OCI-LY3 (cell line): Measurements from ENCODE around the gene SOX1.

Source experiments
- H2AFZ ChIP-seq: fragments of 200-600, 300-600 bp; shearing (Covaris generic); 2 replicates; pipeline ENCODE4 v1.6.0; 2014; ENCODE audit warnings: antibody characterized with exemption, low read depth, low read length
- H3K27ac ChIP-seq: fragments of 200-600, 300-600 bp; sonication (generic); 2 replicates; pipeline ENCODE4 v1.5.1; 2014; ENCODE audit warnings: mild to moderate bottlenecking, low read length, moderate library complexity, mixed read lengths
- H3K27me3 ChIP-seq: fragments of 200-600, 300-600 bp; sonication (generic); 2 replicates; pipeline ENCODE4 v1.6.1; 2014; ENCODE audit warnings: low read depth, low read length, mixed read lengths
- H3K36me3 ChIP-seq: fragments of 200-600, 300-600 bp; sonication (generic); replicated peaks from 2 replicates; pipeline ENCODE3; 2014; ENCODE audit warnings: low read depth, low read length, mixed read lengths
- H3K4me1 ChIP-seq: fragments of 300-600, 200-600 bp; sonication (generic); 2 replicates; pipeline ENCODE4 v1.6.1; 2014; ENCODE audit warnings: low read length, mixed read lengths
- H3K4me2 ChIP-seq: fragments of 200-600, 300-600 bp; sonication (generic); 2 replicates; pipeline ENCODE4 v1.6.1; 2014; ENCODE audit warnings: low read length, mixed read lengths
- H3K4me3 ChIP-seq: fragments of 300-600, 200-600 bp; sonication (generic); 2 replicates; pipeline ENCODE4 v1.5.1; 2014; ENCODE audit warnings: antibody characterized with exemption, mild to moderate bottlenecking, low read length, moderate library complexity
- H3K79me2 ChIP-seq: fragments of 300-600, 200-600 bp; shearing (Covaris generic); 2 replicates; pipeline ENCODE4 v1.6.1; 2014; ENCODE audit warnings: mild to moderate bottlenecking, low read length, mixed read lengths
- H3K9ac ChIP-seq: fragments of 300-600, 200-600 bp; shearing (Covaris generic); 2 replicates; pipeline ENCODE4 v1.6.0; 2014; ENCODE audit warnings: mild to moderate bottlenecking, low read length, moderate library complexity
- H3K9me3 ChIP-seq: fragments of 200-600, 300-600 bp; shearing (Covaris generic); 2 replicates; pipeline ENCODE4 v1.6.1; 2014; ENCODE audit warnings: low read length, mixed read lengths; ENCODE audit not compliant: insufficient read depth
- H4K20me1 ChIP-seq: fragments of 200-600, 300-600 bp; sonication (generic); 2 replicates; pipeline ENCODE4 v1.6.1; 2016; ENCODE audit warnings: low read length, mixed read lengths; ENCODE audit not compliant: insufficient read depth
- EZH2phosphoT487 ChIP-seq: fragments of 200-600 bp; shearing (Covaris generic); IDR thresholded peaks from 2 replicates; pipeline ENCODE4 v1.6.1; 2018; ENCODE audit warnings: antibody characterized with exemption, mixed run types, low read depth
- TF ChIP-seq, protein P1 (sequence below): fragments of 200-600, 300-600 bp; sonication (generic); IDR thresholded peaks from 2 replicates; pipeline ENCODE4 v1.5.1; 2014; ENCODE audit warnings: antibody characterized with exemption, low read length, low read depth

Gene SOX1

DNA sequence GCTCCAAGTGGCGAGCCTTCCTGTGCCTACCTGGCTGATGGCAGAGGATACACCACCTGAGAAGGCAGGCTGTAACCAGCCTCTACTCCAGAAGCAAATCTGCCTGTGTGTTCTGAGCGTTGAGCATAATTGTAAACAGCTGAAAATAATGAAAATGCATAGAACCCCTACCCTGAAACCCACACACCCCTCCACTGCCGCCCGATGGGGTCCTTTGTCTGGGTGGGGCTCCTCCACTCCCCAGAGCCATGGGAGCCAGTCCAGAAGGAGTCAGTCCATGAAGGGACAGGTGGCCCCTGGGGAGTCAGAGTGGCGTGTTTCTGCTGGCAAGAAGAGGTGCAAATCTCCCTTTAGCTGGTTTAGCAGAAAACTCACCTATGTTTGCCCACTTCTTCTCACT, 8.0 kb upstream of the SOX1 start:
- H3K27ac ChIP-seq = no peak overlapping the region
- H3K9ac ChIP-seq = no peak overlapping the region
- TF ChIP-seq EZH2phosphoT487 = no peak
- TF ChIP-seq, protein P1, sequence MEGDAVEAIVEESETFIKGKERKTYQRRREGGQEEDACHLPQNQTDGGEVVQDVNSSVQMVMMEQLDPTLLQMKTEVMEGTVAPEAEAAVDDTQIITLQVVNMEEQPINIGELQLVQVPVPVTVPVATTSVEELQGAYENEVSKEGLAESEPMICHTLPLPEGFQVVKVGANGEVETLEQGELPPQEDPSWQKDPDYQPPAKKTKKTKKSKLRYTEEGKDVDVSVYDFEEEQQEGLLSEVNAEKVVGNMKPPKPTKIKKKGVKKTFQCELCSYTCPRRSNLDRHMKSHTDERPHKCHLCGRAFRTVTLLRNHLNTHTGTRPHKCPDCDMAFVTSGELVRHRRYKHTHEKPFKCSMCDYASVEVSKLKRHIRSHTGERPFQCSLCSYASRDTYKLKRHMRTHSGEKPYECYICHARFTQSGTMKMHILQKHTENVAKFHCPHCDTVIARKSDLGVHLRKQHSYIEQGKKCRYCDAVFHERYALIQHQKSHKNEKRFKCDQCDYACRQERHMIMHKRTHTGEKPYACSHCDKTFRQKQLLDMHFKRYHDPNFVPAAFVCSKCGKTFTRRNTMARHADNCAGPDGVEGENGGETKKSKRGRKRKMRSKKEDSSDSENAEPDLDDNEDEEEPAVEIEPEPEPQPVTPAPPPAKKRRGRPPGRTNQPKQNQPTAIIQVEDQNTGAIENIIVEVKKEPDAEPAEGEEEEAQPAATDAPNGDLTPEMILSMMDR = no peak
- H4K20me1 ChIP-seq = no peaks in the 10 kb centered on the region
- H3K27me3 ChIP-seq = no peaks in the 10 kb centered on the region
- H3K9me3 ChIP-seq = peaks cover 11% of the 10 kb centered on the region; the same call in 1 of the 2 replicates
- H3K4me3 ChIP-seq = no peak overlapping the region
- H3K4me2 ChIP-seq = no peak overlapping the region
- H3K79me2 ChIP-seq = no peaks in the 10 kb centered on the region
- H3K36me3 ChIP-seq = no peaks in the 10 kb centered on the region
- H3K4me1 ChIP-seq = no peaks in the 10 kb centered on the region
- H2AFZ ChIP-seq = no peak overlapping the region

- H3K4me1 ChIP-seq = no peaks in the 10 kb centered on the region
- H3K9me3 ChIP-seq = peaks cover 11% of the 10 kb centered on the region; the same call in 1 of the 2 replicates
- no peak overlapping the region for H3K4me2 ChIP-seq
- H4K20me1 ChIP-seq = no peaks in the 10 kb centered on the region
- H2AFZ ChIP-seq = no peak overlapping the region
- H3K27me3 ChIP-seq = no peaks in the 10 kb centered on the region
- TF ChIP-seq, protein P1 = no peak
- TF ChIP-seq EZH2phosphoT487 = no peak
- no peaks in the 10 kb centered on the region for H3K79me2 ChIP-seq
- no peaks in the 10 kb centered on the region for H3K36me3 ChIP-seq
- H3K27ac ChIP-seq = no peak overlapping the region
- no peak overlapping the region for H3K9ac ChIP-seq
- no peak overlapping the region for H3K4me3 ChIP-seq
Measured at GRCh38 chr13:112059457-112060281, 7.3 kb upstream of the SOX1 start.

DNA sequence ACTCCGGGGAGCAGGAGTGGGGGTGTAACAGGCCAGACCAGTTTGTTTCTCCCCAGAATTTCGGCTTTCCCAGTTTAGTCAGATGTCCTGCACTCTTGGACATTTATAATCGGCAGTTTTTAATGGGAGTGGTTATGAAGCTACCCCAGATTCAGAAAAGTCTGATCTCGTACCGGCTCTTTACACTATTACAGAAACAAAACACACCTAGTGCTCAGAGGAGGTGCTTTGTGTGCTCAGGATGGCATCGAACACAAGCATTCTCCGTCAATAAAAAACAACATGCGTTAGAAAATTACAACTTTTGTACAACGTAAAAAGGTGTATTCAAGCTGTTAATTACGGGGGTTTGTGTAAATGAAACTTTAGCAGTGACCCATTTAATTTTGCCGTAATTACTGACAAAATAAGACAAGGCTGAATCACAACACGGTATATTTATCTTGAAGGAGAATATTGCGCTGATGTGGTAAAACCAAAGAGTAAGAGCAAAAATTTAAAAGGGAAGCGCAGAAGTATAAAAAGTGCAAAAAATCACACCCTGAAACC, 6.6 kb upstream of the SOX1 start:
- peaks cover 8% of the 10 kb centered on the region; the same call in 1 of the 2 replicates for H3K9me3 ChIP-seq
- no peak overlapping the region for H2AFZ ChIP-seq
- no peak overlapping the region for H3K27ac ChIP-seq
- no peaks in the 10 kb centered on the region for H3K36me3 ChIP-seq
- no peaks in the 10 kb centered on the region for H3K4me1 ChIP-seq
- H4K20me1 ChIP-seq = no peaks in the 10 kb centered on the region
- no peaks in the 10 kb centered on the region for H3K27me3 ChIP-seq
- no peak for TF ChIP-seq EZH2phosphoT487
- TF ChIP-seq, protein P1 = no peak
- no peak overlapping the region for H3K9ac ChIP-seq
- no peaks in the 10 kb centered on the region for H3K79me2 ChIP-seq
- H3K4me2 ChIP-seq = no peak overlapping the region
- H3K4me3 ChIP-seq = no peak overlapping the region

DNA sequence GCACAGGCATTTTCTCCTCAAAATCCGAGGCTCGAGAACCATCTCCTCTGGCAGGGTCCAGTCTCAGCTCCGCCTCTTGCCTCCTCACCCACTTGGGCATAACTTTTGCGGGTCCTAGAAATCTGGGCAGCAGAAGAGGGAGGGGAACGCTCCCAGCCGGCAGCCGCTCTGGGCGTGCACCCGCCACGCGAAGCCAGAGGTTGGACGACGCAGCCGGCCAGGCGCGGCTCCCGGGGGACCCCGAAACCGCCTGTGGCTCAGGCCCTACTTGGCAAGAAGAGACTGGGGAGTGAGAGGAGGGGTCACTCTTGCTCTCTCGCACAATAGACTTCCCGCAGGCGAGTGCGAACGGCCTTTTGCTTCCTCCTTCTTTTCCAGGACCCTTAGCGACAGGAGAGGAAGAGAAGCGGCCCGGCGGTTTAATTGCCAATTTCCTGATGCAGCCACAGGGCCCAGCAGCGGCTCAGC, 6.0 kb upstream of the SOX1 start:
- Histone ChIP-seq H3K36me3 (no peaks in the 10 kb centered on the region), H3K4me3 (no peak overlapping the region)
- no peak for TF ChIP-seq EZH2phosphoT487
- TF ChIP-seq, protein P1 = no peak

More for the DNA sequence above, 6.0 kb upstream of the SOX1 start:
- H2AFZ ChIP-seq = no peak overlapping the region
- no peak overlapping the region for H3K9ac ChIP-seq
- no peaks in the 10 kb centered on the region for H4K20me1 ChIP-seq
- H3K27me3 ChIP-seq = no peaks in the 10 kb centered on the region
- H3K79me2 ChIP-seq = no peaks in the 10 kb centered on the region
- no peak overlapping the region for H3K4me2 ChIP-seq
- peaks cover 6% of the 10 kb centered on the region; the same call in 1 of the 2 replicates for H3K9me3 ChIP-seq
- no peaks in the 10 kb centered on the region for H3K4me1 ChIP-seq
- no peak overlapping the region for H3K27ac ChIP-seq
